Uterus (tissue), 4 donors: ENCODE data around the gene CELSR3. TPM values are rescaled to one million over a fixed set of nuclear protein-coding genes. Genes with fewer than 3 reads are reported as not detected.

ENCODE experiments used
- DNase-seq, 2 donors: peaks; one replicate each; pipeline ENCODE4 v3.0.0-alpha.2; 2019 to 2020
- H3K27ac ChIP-seq, 2 donors: fragments of 200-600 bp; sonication (generic); 1 replicate in 1 of 2; 2 replicates in 1 of 2; pipeline ENCODE4 v1.5.1; 2016 to 2018
- H3K27me3 ChIP-seq, 2 donors: fragments of 200-600 bp; sonication (generic); one replicate each; pipeline ENCODE4 v1.5.1; 2018 to 2019; ENCODE audit warnings: control low read depth in 1 of 2
- H3K36me3 ChIP-seq, 2 donors: fragments of 200-600 bp; sonication (generic); one replicate each; pipeline ENCODE4 v1.5.1; 2019; ENCODE audit warnings: control low read depth in 1 of 2
- H3K4me1 ChIP-seq, 2 donors: fragments of 200-600 bp; sonication (generic); one replicate each; pipeline ENCODE4 v1.5.1; 2018 to 2019; ENCODE audit warnings: control low read depth in 1 of 2
- H3K4me3 ChIP-seq, 2 donors: fragments of 200-600 bp; sonication (generic); 1 replicate in 1 of 2; 2 replicates in 1 of 2; pipeline ENCODE4 v1.5.1; 2018 to 2019; ENCODE audit warnings: mild to moderate bottlenecking in 1 of 2
- H3K9me3 ChIP-seq, 2 donors: fragments of 200-600 bp; sonication (generic); one replicate each; pipeline ENCODE4 v1.5.1; 2019; ENCODE audit warnings: control low read depth in 1 of 2
- POLR2A ChIP-seq, 2 donors: fragments of 450-650 bp; IDR thresholded peaks; one replicate each; pipeline ENCODE4 v1.6.1; 2016; ENCODE audit warnings: antibody characterized with exemption in 2 of 2, mild to moderate bottlenecking in 1 of 2, moderate library complexity in 1 of 2
- intact Hi-C: fragments of 100-400 bp; cut with DNase I; formaldehyde crosslinking; loops from one replicate; pipeline ENCODE4 v1.15.1; 2023; ENCODE audit warnings: low total_unique reads
- total RNA-seq, 4 donors: library from RNA; depleted of rRNA in 3 of 4; stranded (reverse); fragments of >200 nt in 3 of 4; gene quantifications; one replicate each; pipeline versions ENCODE4 v1.1.0 to v1.2.4, GENCODE V29; 2014 to 2023
- TF ChIP-seq, protein P1 (sequence below), 4 experiments: fragments of 200-600 bp in 2 of 4; fragments of 450-650 bp in 2 of 4; sonication (generic) in 2 of 4; IDR thresholded peaks; one replicate each; pipeline ENCODE4 v1.5.1; 2016 to 2019; ENCODE audit warnings: antibody characterized with exemption in 4 of 4, mild to moderate bottlenecking in 2 of 4, moderate library complexity in 1 of 4
- donor health status: DM: yes; HTN: yes; CAD: no.

The CELSR3 gene
- total RNA-seq, 4 donors from 2014 or later = under 0.01 to 3.4 (median 1.3) TPM; not detected in 1

- H3K27ac ChIP-seq = peak overlapping the region; percentile 81 to 98
- TF ChIP-seq, protein P1, sequence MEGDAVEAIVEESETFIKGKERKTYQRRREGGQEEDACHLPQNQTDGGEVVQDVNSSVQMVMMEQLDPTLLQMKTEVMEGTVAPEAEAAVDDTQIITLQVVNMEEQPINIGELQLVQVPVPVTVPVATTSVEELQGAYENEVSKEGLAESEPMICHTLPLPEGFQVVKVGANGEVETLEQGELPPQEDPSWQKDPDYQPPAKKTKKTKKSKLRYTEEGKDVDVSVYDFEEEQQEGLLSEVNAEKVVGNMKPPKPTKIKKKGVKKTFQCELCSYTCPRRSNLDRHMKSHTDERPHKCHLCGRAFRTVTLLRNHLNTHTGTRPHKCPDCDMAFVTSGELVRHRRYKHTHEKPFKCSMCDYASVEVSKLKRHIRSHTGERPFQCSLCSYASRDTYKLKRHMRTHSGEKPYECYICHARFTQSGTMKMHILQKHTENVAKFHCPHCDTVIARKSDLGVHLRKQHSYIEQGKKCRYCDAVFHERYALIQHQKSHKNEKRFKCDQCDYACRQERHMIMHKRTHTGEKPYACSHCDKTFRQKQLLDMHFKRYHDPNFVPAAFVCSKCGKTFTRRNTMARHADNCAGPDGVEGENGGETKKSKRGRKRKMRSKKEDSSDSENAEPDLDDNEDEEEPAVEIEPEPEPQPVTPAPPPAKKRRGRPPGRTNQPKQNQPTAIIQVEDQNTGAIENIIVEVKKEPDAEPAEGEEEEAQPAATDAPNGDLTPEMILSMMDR (IDR thresholded peaks at IDR 0.05) = no peak
- TF ChIP-seq POLR2A (IDR thresholded peaks at IDR 0.05) = no peak
Measured at GRCh38 chr3:48594417-48595049, 68.2 kb downstream of the CELSR3 start.

DNA sequence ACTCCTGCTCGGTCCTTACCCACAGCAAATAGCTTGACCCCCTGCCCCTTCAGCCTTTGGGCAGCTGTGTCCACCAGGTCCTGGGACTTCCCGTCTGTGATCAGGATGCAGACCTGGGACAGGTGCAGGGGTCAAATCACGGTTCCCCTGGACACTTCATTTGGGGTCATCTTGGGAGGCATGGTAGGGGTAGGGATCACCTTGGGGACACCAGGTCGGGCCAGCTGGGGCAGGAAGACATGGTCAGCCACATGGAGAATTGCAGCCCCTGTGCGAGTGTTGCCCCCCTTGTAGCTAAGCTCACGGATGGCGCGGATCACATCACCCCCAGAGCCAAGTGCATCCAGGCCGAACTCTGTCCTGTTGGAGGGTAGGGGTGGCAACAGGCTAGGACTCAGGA is 69.3 kb downstream of the CELSR3 start:
- Histone ChIP-seq H3K27ac (no peak overlapping the region), H3K36me3 (no peaks in the 10 kb centered on the region), H3K9me3 (no peaks in the 10 kb centered on the region), H3K27me3 (no peaks in the 10 kb centered on the region), H3K4me1 (peaks cover 0 to 24% of the 10 kb centered on the region in 2 donors), H3K4me3 (no peak overlapping the region)
- intact Hi-C loops = no loop called here
- TF ChIP-seq, protein P1 (IDR thresholded peaks at IDR 0.05) = no peak
- TF ChIP-seq POLR2A (IDR thresholded peaks at IDR 0.05) = no peak
- DNase-seq = no peak

More at GRCh38 chr3:48594417-48595049, 68.2 kb downstream of the CELSR3 start:
- peak overlapping the region; percentile 29 to 49 for H3K4me3 ChIP-seq
- H3K27me3 ChIP-seq = no peaks in the 10 kb centered on the region
- intact Hi-C loops = no loop called here
- DNase-seq = no peak
- no peaks in the 10 kb centered on the region for H3K9me3 ChIP-seq
- peaks cover 6 to 32% of the 10 kb centered on the region in 2 donors for H3K4me1 ChIP-seq
- no peaks in the 10 kb centered on the region for H3K36me3 ChIP-seq

- Histone ChIP-seq H3K36me3 (no peaks in the 10 kb centered on the region), H3K27ac (no peak overlapping the region), H3K4me3 (no peak overlapping the region), H3K4me1 (peaks cover 0 to 19% of the 10 kb centered on the region in 2 donors), H3K9me3 (no peaks in the 10 kb centered on the region), H3K27me3 (no peaks in the 10 kb centered on the region)
- DNase-seq = no peak
- intact Hi-C loops = no loop called here
- TF ChIP-seq, protein P1 (IDR thresholded peaks at IDR 0.05) = no peak
- no peak for TF ChIP-seq POLR2A (IDR thresholded peaks at IDR 0.05)
Measured at GRCh38 chr3:48592519-48593087, 70.1 kb downstream of the CELSR3 start.

- no peaks in the 10 kb centered on the region for H3K36me3 ChIP-seq
- no peak overlapping the region for H3K27ac ChIP-seq
- TF ChIP-seq POLR2A (IDR thresholded peaks at IDR 0.05) = no peak
- TF ChIP-seq, protein P1 (IDR thresholded peaks at IDR 0.05) = no peak
- intact Hi-C loops = no loop called here
- no peaks in the 10 kb centered on the region for H3K9me3 ChIP-seq
- H3K27me3 ChIP-seq = no peaks in the 10 kb centered on the region
- H3K4me3 ChIP-seq = no peak overlapping the region
- H3K4me1 ChIP-seq = peaks cover 0 to 15% of the 10 kb centered on the region in 2 donors
- DNase-seq = no peak
Measured at GRCh38 chr3:48591886-48592518, 70.7 kb downstream of the CELSR3 start.

- peaks cover 0 to 15% of the 10 kb centered on the region in 2 donors for H3K4me1 ChIP-seq
- H3K27me3 ChIP-seq = no peaks in the 10 kb centered on the region
- H3K27ac ChIP-seq = no peak overlapping the region
- DNase-seq = no peak
- intact Hi-C loops = no loop called here
- no peak overlapping the region for H3K4me3 ChIP-seq
- no peak for TF ChIP-seq POLR2A (IDR thresholded peaks at IDR 0.05)
- TF ChIP-seq, protein P1 (IDR thresholded peaks at IDR 0.05) = no peak
- H3K9me3 ChIP-seq = no peaks in the 10 kb centered on the region
- H3K36me3 ChIP-seq = no peaks in the 10 kb centered on the region
Measured at GRCh38 chr3:48591436-48591835, 71.2 kb downstream of the CELSR3 start.
